Epithelial cell of proximal tubule (primary cell): Measurements from ENCODE around the gene TRAM2. TPM values are rescaled to one million over a fixed set of nuclear protein-coding genes. Genes with fewer than 3 reads are reported as not detected.

ENCODE experiments used
- DNase-seq: peaks from one replicate; pipeline ENCODE4 v3.0.0-alpha.2; 2011; ENCODE audit warnings: low read depth
- H3K4me3 ChIP-seq: 2 replicates; pipeline ENCODE4 v1.5.1; 2011; ENCODE audit warnings: low read depth, mild to moderate bottlenecking, low read length
- total RNA-seq: library from RNA; depleted of rRNA; stranded (reverse); fragments of >200 nt; gene quantifications from 2 replicates; pipeline ENCODE4 v1.2.3, GENCODE V29; 2015
- TF ChIP-seq, protein P1 (sequence below): conservative IDR thresholded peaks from 2 replicates; pipeline ENCODE4 v1.5.1; 2012; ENCODE audit warnings: low read depth, mild to moderate bottlenecking, low read length

TRAM2 gene
- total RNA-seq, 1 donor from 2014 or later = 16.3 TPM

GRCh38 chr6:52503851-52504781 lies 72.7 kb downstream of the TRAM2 start:
- peak; percentile 74 for DNase-seq
- H3K4me3 ChIP-seq = peak overlapping the region; percentile 14
- TF ChIP-seq, protein P1, sequence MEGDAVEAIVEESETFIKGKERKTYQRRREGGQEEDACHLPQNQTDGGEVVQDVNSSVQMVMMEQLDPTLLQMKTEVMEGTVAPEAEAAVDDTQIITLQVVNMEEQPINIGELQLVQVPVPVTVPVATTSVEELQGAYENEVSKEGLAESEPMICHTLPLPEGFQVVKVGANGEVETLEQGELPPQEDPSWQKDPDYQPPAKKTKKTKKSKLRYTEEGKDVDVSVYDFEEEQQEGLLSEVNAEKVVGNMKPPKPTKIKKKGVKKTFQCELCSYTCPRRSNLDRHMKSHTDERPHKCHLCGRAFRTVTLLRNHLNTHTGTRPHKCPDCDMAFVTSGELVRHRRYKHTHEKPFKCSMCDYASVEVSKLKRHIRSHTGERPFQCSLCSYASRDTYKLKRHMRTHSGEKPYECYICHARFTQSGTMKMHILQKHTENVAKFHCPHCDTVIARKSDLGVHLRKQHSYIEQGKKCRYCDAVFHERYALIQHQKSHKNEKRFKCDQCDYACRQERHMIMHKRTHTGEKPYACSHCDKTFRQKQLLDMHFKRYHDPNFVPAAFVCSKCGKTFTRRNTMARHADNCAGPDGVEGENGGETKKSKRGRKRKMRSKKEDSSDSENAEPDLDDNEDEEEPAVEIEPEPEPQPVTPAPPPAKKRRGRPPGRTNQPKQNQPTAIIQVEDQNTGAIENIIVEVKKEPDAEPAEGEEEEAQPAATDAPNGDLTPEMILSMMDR = no peak

GRCh38 chr6:52503323-52503747 lies 73.5 kb downstream of the TRAM2 start:
- no peak overlapping the region for H3K4me3 ChIP-seq
- DNase-seq = no peak
- TF ChIP-seq, protein P1 = no peak

- no peak overlapping the region for H3K4me3 ChIP-seq
- no peak for DNase-seq
- TF ChIP-seq, protein P1 = no peak
Measured at GRCh38 chr6:52502306-52503029, 74.4 kb downstream of the TRAM2 start.

DNA sequence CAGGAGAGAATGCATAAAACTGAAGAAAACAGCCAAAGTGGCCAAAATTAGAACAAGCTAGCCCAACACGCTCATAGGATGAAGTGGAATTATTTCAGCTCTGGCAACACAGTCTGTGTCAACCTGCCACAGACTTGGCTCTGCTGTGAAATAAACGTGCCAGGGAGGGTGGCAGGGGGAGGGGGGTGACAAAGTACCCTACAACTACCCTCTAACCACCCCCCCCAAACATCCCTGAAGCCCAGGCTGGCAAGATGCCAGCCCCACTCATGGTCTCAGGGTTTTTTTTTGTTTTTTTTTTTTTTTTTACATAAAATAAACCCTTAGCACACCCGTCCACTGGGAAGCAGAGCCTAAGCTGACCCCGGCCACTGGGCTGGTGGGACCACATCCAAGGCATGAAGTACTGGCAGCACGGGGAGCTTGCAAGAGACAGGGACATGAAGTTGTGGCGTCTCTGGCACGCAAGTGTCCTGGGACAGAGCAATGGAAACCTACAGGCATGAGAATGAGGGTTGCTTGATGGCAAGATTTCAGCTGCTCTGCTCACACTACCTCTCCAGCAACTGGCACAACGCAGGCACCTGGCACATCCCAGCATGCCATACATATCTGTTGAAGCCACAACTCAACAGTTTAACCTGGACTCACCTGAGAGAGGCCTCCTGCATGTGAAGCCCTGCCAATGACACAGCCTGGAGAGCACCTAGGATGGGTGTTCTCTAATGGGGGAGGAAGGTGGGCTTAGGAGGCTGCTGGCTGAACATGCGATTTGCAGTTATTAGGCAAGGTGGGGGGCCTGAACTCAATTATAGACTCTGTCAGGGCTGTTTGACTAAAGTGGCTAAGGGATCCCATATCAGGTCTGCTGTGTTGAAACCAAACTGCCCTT lies 76.4 kb downstream of the TRAM2 start:
- H3K4me3 ChIP-seq = no peak overlapping the region
- no peak for DNase-seq
- TF ChIP-seq, protein P1 = no peak

- TF ChIP-seq, protein P1 = no peak
- DNase-seq = no peak
- no peak overlapping the region for H3K4me3 ChIP-seq
Measured at GRCh38 chr6:52499681-52500236, 77.1 kb downstream of the TRAM2 start.

- TF ChIP-seq, protein P1 = no peak
- no peak for DNase-seq
- no peak overlapping the region for H3K4me3 ChIP-seq
Measured at GRCh38 chr6:52499026-52499425, 77.8 kb downstream of the TRAM2 start.
